ENCODE results near the gene LMX1A. TPM values are rescaled to one million over a fixed set of nuclear protein-coding genes. Genes with fewer than 3 reads are reported as not detected.

Gene LMX1A
- total RNA-seq, 1 donor from 2014 or later = 1.7 TPM

DNA sequence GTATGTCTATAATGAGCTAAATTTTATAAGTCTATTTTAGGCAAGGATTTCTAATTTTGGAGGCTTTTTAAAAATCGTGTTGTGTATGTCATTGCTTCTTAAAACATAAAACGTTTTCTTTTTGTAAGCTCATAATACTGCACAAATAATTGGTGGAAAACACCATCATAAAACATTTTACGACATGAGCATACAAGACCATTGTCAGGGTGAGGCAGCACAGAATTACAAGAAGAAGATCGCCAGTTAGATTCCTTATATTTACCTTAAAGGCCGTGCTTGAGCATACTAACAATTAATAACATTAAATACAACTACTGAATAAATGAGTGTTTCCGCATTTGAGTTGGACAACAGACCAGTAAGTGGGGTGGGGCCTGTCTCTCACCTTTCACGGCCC lies 19.1 kb upstream of the LMX1A start:
- TF ChIP-seq, protein P1, sequence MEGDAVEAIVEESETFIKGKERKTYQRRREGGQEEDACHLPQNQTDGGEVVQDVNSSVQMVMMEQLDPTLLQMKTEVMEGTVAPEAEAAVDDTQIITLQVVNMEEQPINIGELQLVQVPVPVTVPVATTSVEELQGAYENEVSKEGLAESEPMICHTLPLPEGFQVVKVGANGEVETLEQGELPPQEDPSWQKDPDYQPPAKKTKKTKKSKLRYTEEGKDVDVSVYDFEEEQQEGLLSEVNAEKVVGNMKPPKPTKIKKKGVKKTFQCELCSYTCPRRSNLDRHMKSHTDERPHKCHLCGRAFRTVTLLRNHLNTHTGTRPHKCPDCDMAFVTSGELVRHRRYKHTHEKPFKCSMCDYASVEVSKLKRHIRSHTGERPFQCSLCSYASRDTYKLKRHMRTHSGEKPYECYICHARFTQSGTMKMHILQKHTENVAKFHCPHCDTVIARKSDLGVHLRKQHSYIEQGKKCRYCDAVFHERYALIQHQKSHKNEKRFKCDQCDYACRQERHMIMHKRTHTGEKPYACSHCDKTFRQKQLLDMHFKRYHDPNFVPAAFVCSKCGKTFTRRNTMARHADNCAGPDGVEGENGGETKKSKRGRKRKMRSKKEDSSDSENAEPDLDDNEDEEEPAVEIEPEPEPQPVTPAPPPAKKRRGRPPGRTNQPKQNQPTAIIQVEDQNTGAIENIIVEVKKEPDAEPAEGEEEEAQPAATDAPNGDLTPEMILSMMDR (IDR thresholded peaks at IDR 0.05) = no peak
- DNase-seq (ENCODE audit: low spot score in 2 of 2) = no peak
- H3K9me3 ChIP-seq = no peaks in the 10 kb centered on the region

DNA sequence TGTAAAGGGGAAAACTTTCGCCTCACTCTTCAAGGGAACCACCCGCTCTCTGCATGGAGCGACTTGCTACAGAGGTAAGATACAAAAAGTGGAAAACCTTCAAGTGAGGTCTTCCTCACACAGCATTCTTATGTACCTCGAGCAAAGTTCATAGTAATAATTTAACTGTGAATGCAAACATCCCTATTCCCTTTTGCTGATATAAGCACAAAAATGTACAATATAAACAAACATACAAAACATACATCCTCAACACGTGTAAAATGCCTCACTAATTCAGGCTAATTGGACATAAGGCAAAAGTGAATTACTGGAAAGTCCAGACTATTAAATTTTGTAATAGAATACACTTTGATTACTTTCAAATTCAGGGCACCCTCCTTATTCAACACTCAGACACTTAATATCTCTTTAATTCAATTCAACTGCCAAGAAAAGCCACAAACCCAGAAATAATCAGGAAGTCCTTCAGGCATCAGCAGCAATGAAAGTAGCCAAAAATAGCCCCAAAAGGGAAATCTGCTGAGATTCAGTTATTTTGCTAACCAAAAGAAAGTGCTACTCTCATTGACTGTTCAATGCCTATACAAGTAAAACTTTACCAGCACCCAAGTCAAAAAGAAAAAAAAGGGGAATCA lies 15.2 kb upstream of the LMX1A start:
- intact Hi-C loops (cut with DNase I) = no loop called here

More for the DNA sequence above, 19.1 kb upstream of the LMX1A start:
- no peaks in the 10 kb centered on the region for H3K36me3 ChIP-seq
- H3K27ac ChIP-seq = peak overlapping the region; percentile 65 to 72
- no peaks in the 10 kb centered on the region for H3K27me3 ChIP-seq
- H3K4me3 ChIP-seq = peak overlapping the region; percentile 48 to 61
- intact Hi-C loops (cut with DNase I) = no loop called here
- peaks cover 6 to 8% of the 10 kb centered on the region in 2 donors for H3K4me1 ChIP-seq

DNA sequence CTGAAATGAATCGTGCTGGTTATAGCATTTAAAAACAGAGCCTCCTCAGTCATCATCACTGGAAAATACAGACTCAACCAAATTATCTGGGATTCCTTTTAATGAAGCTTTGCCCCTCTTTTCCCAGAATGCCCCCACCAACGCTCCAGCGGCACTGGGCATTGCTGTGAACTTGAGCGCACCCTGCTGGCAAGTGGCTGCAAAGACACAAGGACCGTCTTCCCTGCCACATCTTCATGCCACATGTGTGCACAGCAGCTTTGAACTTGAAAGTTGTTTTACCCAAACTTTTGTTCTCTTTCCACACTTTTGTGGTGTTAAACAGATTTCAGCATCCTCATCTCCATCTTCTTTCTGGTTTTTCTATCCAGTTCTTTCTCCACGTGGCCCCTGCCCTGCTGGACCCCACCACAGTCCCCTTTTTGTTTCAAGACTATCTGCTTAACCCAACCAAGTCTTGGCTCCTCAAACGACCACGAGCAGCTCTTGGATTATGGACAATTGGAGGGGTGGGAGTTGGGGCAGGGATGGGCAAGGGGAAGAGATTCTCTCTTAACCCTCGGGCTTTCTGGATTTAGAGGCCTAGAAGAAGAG lies 12.8 kb upstream of the LMX1A start:
- no peak overlapping the region for H3K27ac ChIP-seq
- H3K4me1 ChIP-seq = no peaks in the 10 kb centered on the region
- no peaks in the 10 kb centered on the region for H3K27me3 ChIP-seq
- no peaks in the 10 kb centered on the region for H3K9me3 ChIP-seq
- TF ChIP-seq, protein P1 (IDR thresholded peaks at IDR 0.05) = peak; percentile 54 to 90 (median 89)
- peak in 1 of 2 donors; percentile 70 for DNase-seq (ENCODE audit: low spot score in 2 of 2)
- H3K4me3 ChIP-seq = no peak overlapping the region
- H3K36me3 ChIP-seq = no peaks in the 10 kb centered on the region
- intact Hi-C loops (cut with DNase I) = loop anchor here (2.0 kb wide), 1 partner anchor 223 kb away; no protein-coding TSS in a partner anchor

More for the DNA sequence above, 15.2 kb upstream of the LMX1A start:
- Histone ChIP-seq H3K9me3 (no peaks in the 10 kb centered on the region), H3K27ac (no peak overlapping the region), H3K27me3 (no peaks in the 10 kb centered on the region), H3K36me3 (no peaks in the 10 kb centered on the region), H3K4me1 (peaks cover 6% of the 10 kb centered on the region in 2 donors), H3K4me3 (no peak overlapping the region)
- TF ChIP-seq, protein P1 (IDR thresholded peaks at IDR 0.05) = no peak
- no peak for DNase-seq (ENCODE audit: low spot score in 2 of 2)

DNA sequence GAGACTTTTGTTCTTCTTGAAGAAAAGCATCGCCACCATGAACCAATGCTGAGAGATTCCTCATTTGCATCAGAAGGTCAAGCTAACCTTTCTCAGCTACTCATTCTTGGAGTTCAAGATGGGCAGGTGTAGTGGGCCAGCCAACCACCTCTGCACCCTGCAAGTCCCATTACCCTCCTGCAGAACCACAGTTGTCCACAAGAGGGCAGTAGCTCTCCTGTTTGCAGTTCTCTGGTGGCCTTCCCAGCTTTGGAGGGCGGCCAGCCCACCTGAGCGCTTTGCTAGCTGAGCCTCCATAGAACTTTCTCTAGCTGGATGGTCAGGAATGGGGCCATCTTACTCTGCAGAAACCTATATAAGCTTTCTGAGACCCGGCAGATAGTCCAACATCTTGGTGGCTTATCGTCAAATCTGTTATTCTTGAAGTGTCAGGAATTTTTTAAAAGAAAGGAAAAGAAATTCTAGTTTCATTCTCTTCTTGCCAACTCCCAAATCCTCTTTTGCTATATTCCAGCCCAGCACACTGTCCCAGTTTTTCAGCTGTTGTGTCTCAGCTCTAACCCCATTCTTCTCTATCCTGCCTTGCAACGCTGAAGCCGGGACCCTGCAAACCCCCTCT lies 11.0 kb upstream of the LMX1A start:
- intact Hi-C loops (cut with DNase I) = no loop called here

DNA sequence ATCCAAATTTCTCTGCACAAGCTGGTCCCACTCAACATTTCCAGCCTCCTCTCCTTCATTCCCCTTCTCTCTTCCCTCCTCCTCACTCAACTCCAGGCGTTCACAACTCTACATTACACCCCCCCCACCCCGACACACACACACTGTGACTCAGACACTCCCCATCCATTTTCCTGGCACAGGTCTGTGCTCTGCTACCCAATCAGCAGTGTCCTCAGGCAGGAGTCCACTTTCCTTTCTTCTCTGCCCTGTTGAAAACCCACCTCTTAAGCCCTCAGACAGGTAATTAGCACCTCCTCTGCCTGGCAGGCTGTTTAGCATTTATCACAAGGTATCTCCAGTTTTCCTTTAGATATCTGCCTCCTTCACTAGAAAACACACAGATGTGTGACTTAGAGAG lies 8.8 kb upstream of the LMX1A start:
- H3K27ac ChIP-seq = no peak overlapping the region
- H3K27me3 ChIP-seq = no peaks in the 10 kb centered on the region
- no peaks in the 10 kb centered on the region for H3K4me1 ChIP-seq
- H3K4me3 ChIP-seq = no peak overlapping the region
- H3K36me3 ChIP-seq = no peaks in the 10 kb centered on the region
- intact Hi-C loops (cut with DNase I) = no loop called here
- H3K9me3 ChIP-seq = no peaks in the 10 kb centered on the region
- no peak for DNase-seq (ENCODE audit: low spot score in 2 of 2)
- TF ChIP-seq, protein P1 (IDR thresholded peaks at IDR 0.05) = no peak

More for the DNA sequence above, 11.0 kb upstream of the LMX1A start:
- Histone ChIP-seq H3K27ac (no peak overlapping the region), H3K4me1 (no peaks in the 10 kb centered on the region), H3K9me3 (no peaks in the 10 kb centered on the region), H3K36me3 (no peaks in the 10 kb centered on the region), H3K27me3 (no peaks in the 10 kb centered on the region), H3K4me3 (no peak overlapping the region)
- peak in 1 of 2 donors; percentile 87 for DNase-seq (ENCODE audit: low spot score in 2 of 2)
- TF ChIP-seq, protein P1 (IDR thresholded peaks at IDR 0.05) = peak; percentile 56 to 95 (median 95)
